SW 1271 (cell line): ENCODE data around the gene UBE3C.
"Not testable (repeated sequence)": the region's sequence is repeated elsewhere in the genome, so short reads cannot be mapped to it uniquely, and the experiment has no call there.

Experiments
- DNase-seq, 2 experiments: peaks; one replicate each; lab custom pipeline; 2025; lab: John Stamatoyannopoulos, UW

UBE3C gene

GRCh38 chr7:157271315-157271990 lies 132.7 kb downstream of the UBE3C start:
- no peak for DNase-seq

GRCh38 chr7:157271991-157272324 lies 133.2 kb downstream of the UBE3C start:
- DNase-seq = no peak

- DNase-seq = no peak
Measured at GRCh38 chr7:157272351-157273207, 133.9 kb downstream of the UBE3C start.

GRCh38 chr7:157273208-157274093 lies 134.7 kb downstream of the UBE3C start:
- DNase-seq = peak in 1 of 2 experiments; percentile 32

- DNase-seq = not testable (repeated sequence)
Measured at GRCh38 chr7:157274094-157274634, 135.4 kb downstream of the UBE3C start.

GRCh38 chr7:157274991-157275427 lies 136.3 kb downstream of the UBE3C start:
- no peak for DNase-seq

- DNase-seq = no peak
Measured at GRCh38 chr7:157276091-157276561, 137.4 kb downstream of the UBE3C start.

GRCh38 chr7:157276731-157277562 lies 138.2 kb downstream of the UBE3C start:
- DNase-seq = peak in 1 of 2 experiments; percentile 29

GRCh38 chr7:157277568-157277967 lies 138.8 kb downstream of the UBE3C start:
- not testable (repeated sequence) for DNase-seq

- DNase-seq = no peak
Measured at GRCh38 chr7:157278167-157278790, 139.6 kb downstream of the UBE3C start.

- no peak for DNase-seq
Measured at GRCh38 chr7:157278791-157279724, 140.3 kb downstream of the UBE3C start.

- no peak for DNase-seq
Measured at GRCh38 chr7:157279741-157280215, 141.1 kb downstream of the UBE3C start.

- no peak for DNase-seq
Measured at GRCh38 chr7:157280216-157280841, 141.6 kb downstream of the UBE3C start.

GRCh38 chr7:157281221-157281998 lies 142.7 kb downstream of the UBE3C start:
- no peak for DNase-seq

- no peak for DNase-seq
Measured at GRCh38 chr7:157282141-157282801, 143.5 kb downstream of the UBE3C start.

- DNase-seq = no peak
Measured at GRCh38 chr7:157284229-157285014, 145.7 kb downstream of the UBE3C start.
